B cell (primary cell): ENCODE data around the gene KRTAP4-4. TPM values are rescaled to one million over a fixed set of nuclear protein-coding genes. Genes with fewer than 3 reads are reported as not detected.
"Not testable (repeated sequence)": the region's sequence is repeated elsewhere in the genome, so short reads cannot be mapped to it uniquely, and the experiment has no call there.

Experiments
- ATAC-seq: fragments of 200-7000 bp; cut with Tn5 transposase; one replicate; pipeline ENCODE4 v1.10.0; 2021; ENCODE audit warnings: low read depth, mild to moderate bottlenecking, moderate number of reproducible peaks, moderate library complexity
- CTCF ChIA-PET: fragments of 350-600 bp; sonication (Branson Sonifier 250); formaldehyde crosslinking; loops from one replicate; lab custom pipeline; 2021; ENCODE audit warnings: antibody characterized with exemption, inconsistent platforms; lab: Charles Lee
- POLR2A ChIA-PET: fragments of 350-600 bp; sonication (Branson Sonifier 250); formaldehyde crosslinking; loops from one replicate; lab custom pipeline; 2021; ENCODE audit warnings: antibody characterized with exemption; lab: Charles Lee
- DNase-seq: peaks from one replicate; pipeline ENCODE4 v3.0.0; 2013
- H2AFZ ChIP-seq: 2 replicates; pipeline ENCODE4 v1.6.1; 2012; ENCODE audit warnings: mild to moderate bottlenecking, low read depth, low read length; ENCODE audit not compliant: insufficient read depth, poor library complexity, severe bottlenecking
- H3K27ac ChIP-seq, 2 donors: 1 replicate in 1 of 2; 2 replicates in 1 of 2; pipeline ENCODE4 v1.5.1; 2012 to 2013; ENCODE audit warnings: low read length in 2 of 2, mild to moderate bottlenecking in 2 of 2, moderate library complexity in 1 of 2
- H3K27me3 ChIP-seq, 4 experiments: fragments of 200-600 bp in 1 of 4; sonication (generic) in 1 of 4; replicated peaks in 1 of 4; 1 replicate in 2 of 4; 2 replicates in 2 of 4; pipeline versions ENCODE4 v1.6.1 to v1.7.0; 2013 to 2016; ENCODE audit warnings: low read length in 3 of 4, mild to moderate bottlenecking in 2 of 4, mixed read lengths in 1 of 4, moderate library complexity in 1 of 4; ENCODE audit not compliant: insufficient read depth in 4 of 4, control insufficient read depth in 3 of 4; ENCODE audit errors: control extremely low read depth in 1 of 4
- H3K36me3 ChIP-seq, 2 experiments: replicated peaks in 1 of 2; 1 replicate in 1 of 2; 2 replicates in 1 of 2; pipeline versions ENCODE4 v1.6.1 to v1.7.1; 2013; ENCODE audit warnings: low read length in 1 of 2; ENCODE audit not compliant: insufficient read depth in 2 of 2, control insufficient read depth in 1 of 2; ENCODE audit errors: control extremely low read depth in 1 of 2, extremely low read depth in 1 of 2
- H3K4me1 ChIP-seq, 2 donors: fragments of 200-600 bp in 1 of 2; sonication (generic) in 1 of 2; 1 replicate in 1 of 2; 2 replicates in 1 of 2; pipeline versions ENCODE4 v1.5.1 to v1.6.1; 2013 to 2017; ENCODE audit warnings: low read length in 2 of 2; ENCODE audit not compliant: control insufficient read depth in 2 of 2, insufficient read depth in 2 of 2
- H3K4me2 ChIP-seq: replicated peaks from 2 replicates; pipeline ENCODE3; 2012; ENCODE audit warnings: mild to moderate bottlenecking, low read depth, low read length; ENCODE audit not compliant: poor library complexity, severe bottlenecking
- H3K4me3 ChIP-seq, 5 experiments: fragments of 200-600 bp in 1 of 5; sonication (generic) in 1 of 5; 1 replicate in 3 of 5; 2 replicates in 2 of 5; pipeline versions ENCODE4 v1.5.1 to v1.7.0; 2011 to 2016; ENCODE audit warnings: low read length in 4 of 5, mild to moderate bottlenecking in 4 of 5, low read depth in 2 of 5, control low read depth in 1 of 5, moderate library complexity in 1 of 5; ENCODE audit not compliant: insufficient read depth in 1 of 5; ENCODE audit errors: control extremely low read depth in 1 of 5, extremely low read depth in 1 of 5
- H3K79me2 ChIP-seq: fragments of 200-600 bp; sonication (generic); one replicate; pipeline ENCODE4 v1.6.0; 2016; ENCODE audit warnings: low read length; ENCODE audit not compliant: control insufficient read depth, insufficient read depth
- H3K9ac ChIP-seq: fragments of 200-600 bp; sonication (generic); 2 replicates; pipeline ENCODE4 v1.6.1; 2017; ENCODE audit warnings: mild to moderate bottlenecking, low read length, moderate library complexity
- H3K9me3 ChIP-seq, 3 donors: one replicate each; pipeline versions ENCODE4 v1.6.1 to v1.7.1; 2013; ENCODE audit warnings: low read length in 2 of 3; ENCODE audit not compliant: control insufficient read depth in 2 of 3, insufficient read depth in 1 of 3; ENCODE audit errors: control extremely low read depth in 1 of 3
- H4K20me1 ChIP-seq: 2 replicates; pipeline ENCODE4 v1.6.0; 2012; ENCODE audit warnings: mild to moderate bottlenecking, low read length; ENCODE audit not compliant: insufficient read depth, control insufficient read depth, poor library complexity, severe bottlenecking
- H3K27ac Mint-ChIP-seq: one replicate; pipeline ENCODE4 v1.8.0; 2021; ENCODE audit warnings: mixed read lengths
- H3K27me3 Mint-ChIP-seq: one replicate; pipeline ENCODE4 v1.8.0; 2021; ENCODE audit warnings: mixed read lengths
- H3K4me1 Mint-ChIP-seq: one replicate; pipeline ENCODE4 v1.8.0; 2021; ENCODE audit warnings: mixed read lengths
- H3K4me3 Mint-ChIP-seq: one replicate; pipeline ENCODE4 v1.8.0; 2021; ENCODE audit warnings: mixed read lengths
- H3K9me3 Mint-ChIP-seq: one replicate; pipeline ENCODE4 v1.8.0; 2022; ENCODE audit warnings: mixed read lengths; ENCODE audit not compliant: insufficient read depth
- CTCF ChIP-seq: fragments of 200-600 bp; IDR thresholded peaks from one replicate; pipeline ENCODE4 v1.8.0; 2022; ENCODE audit warnings: antibody characterized with exemption, mild to moderate bottlenecking
- EZH2 ChIP-seq: IDR thresholded peaks from 2 replicates; pipeline ENCODE4 v1.6.1; 2012; ENCODE audit warnings: borderline replicate concordance, low read depth, mild to moderate bottlenecking, moderate library complexity, low read length; ENCODE audit not compliant: insufficient read depth, poor library complexity, severe bottlenecking
- WGBS: methylation state at CpG from one replicate; pipeline ENCODE4 v1.1.5; 2013; ENCODE audit warnings: missing lambda C conversion rate; ENCODE audit not compliant: insufficient coverage; 5-methylcytosine and 5-hydroxymethylcytosine counted together
- intact Hi-C: fragments of 100-400 bp; cut with micrococcal nuclease; formaldehyde crosslinking; loops from one replicate; pipeline ENCODE4 v1.10.0; 2022
- polyA plus RNA-seq: library from polyadenylated mRNA; depleted of rRNA; stranded (reverse); fragments of >200 nt; gene quantifications from 2 replicates; pipeline ENCODE4 v1.2.3, GENCODE V29; 2012
- total RNA-seq, 2 donors: library from RNA; stranded (reverse); fragments of 120-200 nt in 1 of 2; gene quantifications; 1 replicate in 1 of 2; 2 replicates in 1 of 2; pipeline versions ENCODE4 v1.2.3 to v1.2.4, GENCODE V29; 2013 to 2022

KRTAP4-4 gene
- total and polyA plus RNA-seq, 2 donors (not counting 1 experiment from before 2014, with no cell fraction given): not detected

GRCh38 chr17:41118721-41119120 lies 41.8 kb downstream of the KRTAP4-4 start:
- Histone ChIP-seq H2AFZ (no peak overlapping the region), H3K4me3 (no peak overlapping the region), H3K4me2 (no peak overlapping the region), H3K27me3 (no peaks in the 10 kb centered on the region), H3K9me3 (peaks cover 0 to 13% (median 7%) of the 10 kb centered on the region in 3 donors), H4K20me1 (no peaks in the 10 kb centered on the region), H3K27ac (peak overlapping the region in 1 of 2 donors; percentile 20), H3K9ac (no peak overlapping the region), H3K4me1 (peaks cover 56 to 71% of the 10 kb centered on the region in 2 donors), H3K79me2 (no peaks in the 10 kb centered on the region), H3K36me3 (no peaks in the 10 kb centered on the region)
- ChIA-PET POLR2A (no interaction called here), CTCF (no interaction called here)
- intact Hi-C loops: loop anchor here (5.0 kb wide), 1 partner anchor 59 kb away; the partner anchor contains the start of gene KRTAP4-2
- DNase-seq: no peak
- no peaks in the 10 kb centered on the region for H3K9me3 Mint-ChIP-seq
- peaks cover 40% of the 10 kb centered on the region for H3K4me1 Mint-ChIP-seq
- H3K4me3 Mint-ChIP-seq: no peak overlapping the region
- H3K27ac Mint-ChIP-seq: no peak overlapping the region
- WGBS: no CpG with 5 or more reads among the region's 4 CpGs
- ATAC-seq: no peak
- H3K27me3 Mint-ChIP-seq: peaks cover 8% of the 10 kb centered on the region
- TF ChIP-seq CTCF (no peak), EZH2 (no peak)

- H2AFZ ChIP-seq, H3K9me3 Mint-ChIP-seq, H3K4me3 Mint-ChIP-seq, DNase-seq, H3K36me3 ChIP-seq, H3K27me3 Mint-ChIP-seq, POLR2A ChIA-PET, H3K4me3 ChIP-seq, ATAC-seq, H3K27me3 ChIP-seq, H4K20me1 ChIP-seq, H3K79me2 ChIP-seq, H3K4me2 ChIP-seq, H3K9ac ChIP-seq, CTCF ChIA-PET: not testable (repeated sequence)
- Mint-ChIP-seq H3K27ac (peak within 1 kb of the TSS; percentile 42), H3K4me1 (peaks cover 34% of the 10 kb centered on the region)
- Histone ChIP-seq H3K4me1 (peaks cover 50 to 63% of the 10 kb centered on the region in 2 donors), H3K9me3 (peaks cover 0 to 13% (median 7%) of the 10 kb centered on the region in 3 donors), H3K27ac (peak within 1 kb of the TSS; percentile 67 to 76)
- WGBS: 86% methylated on average over 9 of the region's 10 CpGs
- intact Hi-C loops: loop anchor here (5.0 kb wide), 1 partner anchor 59 kb away; the partner anchor contains the start of gene KRTAP4-2
These were observed 42.6 kb downstream of the KRTAP4-4 start, which contains the start of gene KRTAP4-11 for GRCh38 chr17:41117846-41118386. Gene KRTAP4-11 (minus strand): TSS chr17:41118373. CDS start chr17:41118315, 58 bp downstream.
